HG02759 (cell line): Measurements from ENCODE around the gene ABHD2.
"Not testable (repeated sequence)": the region's sequence is repeated elsewhere in the genome, so short reads cannot be mapped to it uniquely, and the experiment has no call there.

ENCODE experiments used
- ATAC-seq: cut with Tn5 transposase; IDR thresholded peaks from one replicate; pipeline ENCODE4 v1.9.1; 2021; ENCODE audit warnings: mild to moderate bottlenecking, moderate library complexity; ENCODE audit not compliant: unreplicated experiment

ABHD2 gene

DNA sequence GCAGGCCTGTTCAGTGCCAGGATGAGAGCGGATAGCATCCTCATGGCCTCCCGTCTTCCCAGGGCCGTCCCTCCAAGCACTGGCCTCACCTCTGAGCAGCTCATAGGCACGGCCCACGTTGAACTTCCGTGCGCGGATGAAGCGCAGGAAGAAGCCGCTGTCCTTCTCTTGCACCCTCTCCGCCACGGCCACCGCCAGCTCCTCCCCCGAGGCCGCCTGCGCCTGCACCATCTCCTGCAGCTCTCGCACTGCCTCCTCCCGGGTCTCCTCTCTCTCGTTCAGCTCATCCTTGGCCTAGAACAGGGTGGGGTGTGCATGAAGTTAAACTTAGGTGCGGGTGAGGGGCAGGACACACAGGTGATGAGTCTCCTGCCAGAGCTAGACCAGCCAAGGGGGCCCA lies 128.8 kb downstream of the ABHD2 start:
- ATAC-seq, result no peak

GRCh38 chr15:89217686-89218376 lies 129.6 kb downstream of the ABHD2 start:
- no peak for ATAC-seq

- no peak for ATAC-seq
Measured at GRCh38 chr15:89218531-89218930, 130.3 kb downstream of the ABHD2 start.

- no peak for ATAC-seq
Measured at GRCh38 chr15:89221543-89221942, 133.3 kb downstream of the ABHD2 start, which contains the start of gene RLBP1. Gene RLBP1, minus strand, starts transcription at chr15:89221579. Its CDS starts 2,604 bp downstream, at chr15:89218975.

DNA sequence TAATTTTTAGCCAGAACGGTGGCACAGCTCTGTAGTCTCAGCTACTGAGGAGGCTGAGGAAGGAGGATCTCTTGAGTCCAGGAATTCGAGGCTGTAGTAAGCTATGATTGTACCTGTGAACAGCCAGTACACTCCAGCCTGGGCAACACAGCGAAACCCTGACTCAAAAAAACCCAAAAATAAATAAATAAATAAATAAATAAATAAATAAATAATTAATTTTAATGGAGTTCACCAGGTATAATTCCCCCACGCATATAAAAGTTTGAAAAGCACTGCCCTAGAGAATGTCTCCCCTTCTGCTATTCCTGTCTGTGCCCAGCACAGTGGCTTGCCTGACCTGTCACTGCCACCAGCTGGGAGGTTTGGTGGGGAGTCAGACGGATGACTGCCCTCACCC lies 137.3 kb downstream of the ABHD2 start:
- ATAC-seq, result no peak

- no peak for ATAC-seq
Measured at GRCh38 chr15:89226359-89227221, 138.3 kb downstream of the ABHD2 start.

- ATAC-seq, result no peak
Measured at GRCh38 chr15:89227425-89227824, 139.2 kb downstream of the ABHD2 start.

- ATAC-seq, result no peak
Measured at GRCh38 chr15:89230277-89230676, 142.0 kb downstream of the ABHD2 start.

- no peak for ATAC-seq
Measured at GRCh38 chr15:89231832-89232231, 143.6 kb downstream of the ABHD2 start.

DNA sequence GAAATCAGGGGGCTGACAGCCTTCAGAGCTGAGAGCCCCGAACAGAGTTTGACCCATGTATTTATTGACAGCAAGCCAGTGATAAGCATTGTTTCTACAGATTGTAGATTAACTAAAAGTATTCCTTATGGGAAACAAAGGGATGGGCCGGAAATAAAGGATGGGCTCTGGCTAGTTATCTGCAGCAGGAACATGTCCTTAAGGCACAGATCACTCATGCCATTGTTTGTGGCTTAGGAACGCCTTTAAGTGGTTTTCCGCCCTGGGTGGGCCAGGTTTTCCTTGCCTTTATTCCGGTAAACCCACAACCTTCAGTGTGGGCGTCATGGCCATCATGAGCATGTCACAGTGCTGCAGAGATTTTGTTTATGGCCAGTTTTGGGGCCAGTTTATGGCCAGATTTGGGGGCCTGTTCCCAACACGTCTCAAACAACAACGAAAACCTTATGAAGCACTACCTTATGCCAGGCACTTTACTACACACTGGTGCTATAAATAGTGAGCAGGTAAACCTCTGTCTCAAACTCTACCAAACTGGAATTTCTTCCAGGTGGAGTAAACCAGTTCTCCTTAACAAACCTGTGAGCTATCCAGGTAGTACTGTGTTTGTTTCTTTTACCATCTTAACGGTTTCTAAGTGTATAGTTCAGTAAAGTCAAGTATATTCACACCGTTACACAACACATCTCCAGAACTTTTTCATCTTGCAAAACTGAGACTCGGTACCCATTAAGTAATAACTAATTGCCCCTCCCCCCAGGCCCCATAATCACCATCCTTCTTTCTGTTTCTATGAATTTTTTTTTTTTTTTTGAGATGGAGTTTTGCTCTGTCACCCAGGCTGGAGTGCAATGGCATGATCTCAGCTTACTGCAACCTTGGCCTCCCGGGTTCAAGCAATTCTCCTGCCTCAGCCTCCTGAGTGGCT lies 151.9 kb downstream of the ABHD2 start:
- ATAC-seq, result not testable (repeated sequence)

DNA sequence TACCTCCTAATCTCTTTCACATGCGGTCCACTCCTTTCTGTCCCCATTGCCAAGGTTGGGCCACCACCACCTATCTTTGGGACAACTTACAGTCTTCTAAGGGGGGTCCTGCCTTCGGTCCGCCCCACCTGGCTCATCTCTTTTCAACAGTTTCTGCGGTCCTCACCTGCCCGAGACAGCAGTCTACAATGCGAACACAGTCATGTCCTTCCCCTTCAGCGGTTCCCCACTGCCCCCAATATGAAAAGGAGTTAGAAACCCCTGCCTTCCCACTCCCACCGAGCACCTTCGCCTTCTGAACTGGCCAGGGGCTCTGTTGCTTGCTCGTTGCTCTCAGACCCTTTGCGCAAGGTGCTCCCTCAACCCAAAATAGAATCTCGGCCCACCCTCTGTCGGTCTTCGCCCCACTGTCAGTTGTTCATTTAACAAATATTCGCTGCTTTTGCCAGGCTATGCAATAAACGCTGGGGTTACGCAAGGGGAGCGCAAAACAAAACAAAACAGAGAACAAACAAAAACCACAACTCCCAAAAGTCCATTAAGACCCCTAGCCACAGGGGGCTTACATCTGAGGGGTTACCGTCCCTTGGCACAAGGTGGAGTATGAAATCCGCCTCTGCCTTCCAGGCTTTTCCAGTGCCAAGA lies 154.9 kb downstream of the ABHD2 start:
- ATAC-seq, result no peak

DNA sequence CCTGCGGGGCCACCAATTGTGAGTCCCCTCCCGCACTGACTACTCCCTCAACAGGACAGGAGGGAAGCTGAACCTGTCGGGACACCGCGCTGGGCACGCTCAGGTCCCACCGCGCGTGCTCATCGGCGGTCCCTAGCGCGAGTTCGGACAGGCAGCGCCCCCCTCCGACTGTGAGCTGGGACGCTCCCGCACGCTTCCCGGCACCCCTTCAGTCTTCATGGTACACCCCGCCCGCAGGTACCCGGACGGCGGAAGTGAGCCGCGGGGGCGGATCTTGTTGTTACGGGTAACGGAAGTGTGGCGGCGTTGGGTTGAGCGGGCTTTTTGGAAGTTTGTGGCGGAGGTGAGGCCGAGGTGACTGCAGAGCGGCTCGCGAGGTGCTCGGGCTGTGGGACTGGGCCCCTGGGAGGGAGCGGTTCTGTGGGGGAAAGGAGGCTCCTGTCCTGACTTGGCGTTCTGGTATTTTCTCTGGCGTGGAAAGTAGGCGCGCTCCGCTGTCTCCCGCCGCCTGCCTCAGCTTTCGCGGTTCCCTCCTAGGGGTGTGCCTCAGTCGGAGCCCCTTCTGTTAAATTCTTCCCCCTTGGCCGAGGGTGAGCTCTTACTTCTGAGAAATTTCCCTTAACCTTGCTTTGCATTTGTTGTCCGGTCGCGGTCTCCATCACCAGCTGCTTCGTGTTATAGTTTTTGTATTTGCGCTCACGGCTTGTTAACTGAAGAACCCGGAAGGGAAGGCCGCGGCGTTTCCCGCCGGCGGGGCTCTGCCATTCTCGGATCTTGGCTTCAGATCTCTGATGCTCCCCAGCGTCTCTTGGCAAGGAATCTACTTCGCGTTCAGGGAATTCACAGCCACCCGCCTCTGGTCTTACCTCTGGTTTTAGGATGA lies 155.7 kb downstream of the ABHD2 start, which contains the start of gene FANCI:
FANCI (plus strand) TSS at position 289 of the 883 bp plus-strand sequence. CDS start 3,669 bp downstream, outside the sequence.
- ATAC-seq, result peak; percentile 93

DNA sequence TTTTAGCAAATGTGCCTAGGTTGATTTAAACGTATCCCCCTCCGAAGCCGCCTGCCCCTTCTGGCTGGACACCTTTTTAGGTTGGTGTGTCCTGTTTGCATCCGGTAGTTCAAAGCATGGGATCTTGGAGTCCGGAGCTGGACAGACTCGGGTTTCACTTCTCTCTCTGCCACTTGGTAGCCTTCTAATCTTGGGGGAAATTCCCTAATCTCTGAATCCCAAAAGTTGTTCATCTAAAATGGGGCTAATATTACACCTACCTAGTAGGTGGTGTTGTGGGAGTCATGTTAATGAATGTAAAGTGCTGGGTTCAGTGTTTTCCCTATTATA lies 156.3 kb downstream of the ABHD2 start:
- peak; percentile 15 for ATAC-seq

- no peak for ATAC-seq
Measured at GRCh38 chr15:89247446-89247845, 159.2 kb downstream of the ABHD2 start.

- no peak for ATAC-seq
Measured at GRCh38 chr15:89248584-89248983, 160.3 kb downstream of the ABHD2 start.

GRCh38 chr15:89250142-89250541 lies 161.9 kb downstream of the ABHD2 start:
- ATAC-seq, result not testable (repeated sequence)
